IMR-90 (cell line): ENCODE results near the gene STK17A. TPM values are rescaled to one million over a fixed set of nuclear protein-coding genes. Genes with fewer than 3 reads are reported as not detected.

Experiments used
- ATAC-seq: fragments of 200-7000 bp; cut with Tn5 transposase; 2 replicates; pipeline ENCODE4 v1.9.1; 2020; ENCODE audit warnings: low read depth, mild to moderate bottlenecking, moderate library complexity
- BruUV-seq: library from RNA; stranded (reverse); fragments of 400-500 nt; replicated peaks from 2 replicates; lab custom pipeline; 2021; lab: Mats Ljungman, UMichigan
- CTCF ChIA-PET: fragments of 300-600 bp; formaldehyde crosslinking; extraction: SDS; loops from one replicate; lab custom pipeline; 2021; ENCODE audit warnings: antibody characterized with exemption; lab: Yijun Ruan, JAX
- POLR2A ChIA-PET: fragments of 300-600 bp; sonication (Branson Sonifier 250); formaldehyde crosslinking; loops from one replicate; lab custom pipeline; 2022; ENCODE audit warnings: antibody characterized with exemption; ENCODE audit not compliant: unreplicated experiment; lab: Charles Lee
- DNase-seq: peaks from one replicate; pipeline ENCODE4 v3.0.0; 2013
- H2AFZ ChIP-seq: replicated peaks from 2 replicates; pipeline ENCODE3; 2013; ENCODE audit warnings: low read length, mild to moderate bottlenecking; ENCODE audit not compliant: poor library complexity
- H2AK5ac ChIP-seq: 2 replicates; pipeline ENCODE4 v1.6.1; 2013; ENCODE audit warnings: low read depth, low read length, inconsistent platforms
- H2AK9ac ChIP-seq: replicated peaks from 2 replicates; pipeline ENCODE3; 2013; ENCODE audit warnings: mild to moderate bottlenecking, low read depth, low read length, moderate library complexity; ENCODE audit not compliant: poor library complexity
- H2BK120ac ChIP-seq: 2 replicates; pipeline ENCODE4 v1.6.1; 2013; ENCODE audit warnings: low read depth, low read length, inconsistent platforms
- H2BK15ac ChIP-seq: 3 replicates; pipeline ENCODE4 v1.6.1; 2013; ENCODE audit warnings: low read depth, low read length, inconsistent platforms
- H2BK20ac ChIP-seq: 2 replicates; pipeline ENCODE4 v1.6.1; 2013; ENCODE audit warnings: low read depth, mild to moderate bottlenecking, inconsistent platforms, low read length, moderate library complexity
- H2BK5ac ChIP-seq: 2 replicates; pipeline ENCODE4 v1.6.1; 2013; ENCODE audit warnings: mild to moderate bottlenecking, low read depth, low read length, inconsistent platforms; ENCODE audit not compliant: poor library complexity, severe bottlenecking
- H3K14ac ChIP-seq: replicated peaks from 2 replicates; pipeline ENCODE4 v1.6.1; 2013; ENCODE audit warnings: low read depth, low read length, inconsistent platforms
- H3K18ac ChIP-seq: 2 replicates; pipeline ENCODE4 v1.6.1; 2013; ENCODE audit warnings: low read depth, low read length, control low read depth
- H3K23ac ChIP-seq: 2 replicates; pipeline ENCODE4 v1.6.1; 2013; ENCODE audit warnings: low read depth, low read length, inconsistent platforms
- H3K27ac ChIP-seq: 2 replicates; pipeline ENCODE4 v1.5.1; 2013; ENCODE audit warnings: mild to moderate bottlenecking, control low read depth, low read length; ENCODE audit not compliant: insufficient read depth
- H3K27me3 ChIP-seq: 2 replicates; pipeline ENCODE4 v1.6.1; 2013; ENCODE audit warnings: low read length; ENCODE audit not compliant: control insufficient read depth, insufficient read depth
- H3K36me3 ChIP-seq: 2 replicates; pipeline ENCODE4 v1.6.1; 2013; ENCODE audit warnings: low read length, mixed read lengths; ENCODE audit not compliant: control insufficient read depth, insufficient read depth
- H3K4ac ChIP-seq: 2 replicates; pipeline ENCODE4 v1.6.1; 2013; ENCODE audit warnings: low read depth, low read length, inconsistent platforms
- H3K4me1 ChIP-seq: 2 replicates; pipeline ENCODE4 v1.6.1; 2013; ENCODE audit warnings: low read length, mixed read lengths; ENCODE audit not compliant: control insufficient read depth, insufficient read depth
- H3K4me2 ChIP-seq: 2 replicates; pipeline ENCODE4 v1.6.1; 2013; ENCODE audit warnings: low read depth, mild to moderate bottlenecking, control low read depth, low read length, moderate library complexity
- H3K4me3 ChIP-seq: 2 replicates; pipeline ENCODE4 v1.5.1; 2013; ENCODE audit warnings: low read depth, mild to moderate bottlenecking, control low read depth, low read length, moderate library complexity; ENCODE audit not compliant: insufficient read depth
- H3K56ac ChIP-seq: 2 replicates; pipeline ENCODE4 v1.6.1; 2013; ENCODE audit warnings: low read length, inconsistent platforms; ENCODE audit not compliant: insufficient read depth; ENCODE audit errors: extremely low read depth
- H3K79me1 ChIP-seq, 2 experiments: 2 replicates each; pipeline ENCODE4 v1.6.1; 2013; ENCODE audit warnings: low read length in 2 of 2, inconsistent platforms in 1 of 2, low read depth in 1 of 2
- H3K9ac ChIP-seq: 2 replicates; pipeline ENCODE4 v1.6.1; 2013; ENCODE audit warnings: low read depth, low read length, control low read depth
- H3K9me1 ChIP-seq: 2 replicates; pipeline ENCODE4 v1.6.1; 2013; ENCODE audit warnings: low read length, inconsistent platforms; ENCODE audit not compliant: insufficient read depth
- H3K9me3 ChIP-seq: 2 replicates; pipeline ENCODE4 v1.6.1; 2013; ENCODE audit warnings: low read length; ENCODE audit not compliant: control insufficient read depth, insufficient read depth
- H4K20me1 ChIP-seq: 2 replicates; pipeline ENCODE4 v1.6.1; 2013; ENCODE audit warnings: low read length, inconsistent platforms; ENCODE audit not compliant: insufficient read depth
- H4K5ac ChIP-seq: 2 replicates; pipeline ENCODE4 v1.6.1; 2013; ENCODE audit warnings: mild to moderate bottlenecking, low read depth, low read length, control low read depth
- H4K8ac ChIP-seq, 2 experiments: 2 replicates each; pipeline ENCODE4 v1.6.1; 2013; ENCODE audit warnings: low read depth in 2 of 2, low read length in 2 of 2, control low read depth in 1 of 2, inconsistent platforms in 1 of 2
- H4K91ac ChIP-seq: 2 replicates; pipeline ENCODE4 v1.6.1; 2013; ENCODE audit warnings: low read depth, low read length, inconsistent platforms; ENCODE audit not compliant: insufficient read depth
- BHLHE40 ChIP-seq: fragments of 150-350 bp; IDR thresholded peaks from 2 replicates; pipeline ENCODE4 v1.6.1; 2016; ENCODE audit warnings: mild to moderate bottlenecking, low read depth, low read length
- CEBPB ChIP-seq: IDR thresholded peaks from 2 replicates; pipeline ENCODE4 v1.6.1; 2012; ENCODE audit warnings: low read depth, low read length, improper control_type of control experiment
- CHD1 ChIP-seq: IDR thresholded peaks from 2 replicates; pipeline ENCODE4 v1.6.1; 2012; ENCODE audit warnings: low read depth, low read length, improper control_type of control experiment
- NFE2L2 ChIP-seq: fragments of 150-350 bp; IDR thresholded peaks from 2 replicates; pipeline ENCODE4 v1.6.1; 2016; ENCODE audit warnings: low read depth, mild to moderate bottlenecking, low read length
- dilution Hi-C: fragments of 300-500 bp; cut with HindIII; formaldehyde crosslinking; loops from one replicate; pipeline ENCODE4 v1.14.3; 2018; ENCODE audit warnings: low sequenced_read_pairs; ENCODE audit not compliant: unreplicated experiment
- in situ Hi-C: fragments of 300-500 bp; cut with MboI; formaldehyde crosslinking; loops from 3 replicates; pipeline ENCODE4 v1.14.3; 2019; ENCODE audit warnings: low sequenced_read_pairs, inconsistent platforms, mixed read lengths
- intact Hi-C: fragments of 100-400 bp; cut with micrococcal nuclease; formaldehyde crosslinking; loops from 2 replicates; pipeline ENCODE4 v1.10.0; 2022
- polyA plus RNA-seq, 3 experiments: library from polyadenylated mRNA; depleted of rRNA; stranded (reverse); fragments of >200 nt; gene quantifications; 2 replicates each; pipeline ENCODE4 v1.2.3, GENCODE V29; 2012; ENCODE audit warnings: low replicate concordance in 1 of 3
- total RNA-seq: library from RNA; depleted of rRNA; stranded (reverse); fragments of >200 nt; gene quantifications from 2 replicates; pipeline ENCODE4 v1.2.3, GENCODE V29; 2012

Gene STK17A
- total and polyA plus RNA-seq, 2 of the 4 experiments (the other 2 are of a cell fraction), result 40.5 to 50.5 TPM

GRCh38 chr7:43666938-43667337, 84.0 kb downstream of the STK17A start:
- Histone ChIP-seq H4K5ac (no peak overlapping the region), H4K8ac (no peak overlapping the region), H3K79me1 (peaks cover 31 to 57% of the 10 kb centered on the region in 2 experiments), H2AK5ac (no peak overlapping the region), H3K9ac (no peak overlapping the region), H3K4me3 (no peak overlapping the region), H3K14ac (no peak overlapping the region), H3K4me2 (no peak overlapping the region; the same call in 1 of the 2 replicates), H2BK5ac (peak overlapping the region; percentile 83), H3K23ac (no peak overlapping the region), H2BK120ac (no peak overlapping the region), H3K18ac (no peak overlapping the region), H3K4ac (no peak overlapping the region), H2AK9ac (no peak overlapping the region), H3K4me1 (peaks cover 2% of the 10 kb centered on the region), H3K36me3 (peaks cover 1% of the 10 kb centered on the region; the same call in 1 of the 2 replicates), H3K27me3 (no peaks in the 10 kb centered on the region), H3K9me1 (no peaks in the 10 kb centered on the region), H3K56ac (no peak overlapping the region), H2AFZ (no peak overlapping the region), H3K9me3 (peaks cover 2% of the 10 kb centered on the region; the same call in 1 of the 2 replicates), H4K20me1 (no peaks in the 10 kb centered on the region), H2BK20ac (no peak overlapping the region), H3K27ac (peak overlapping the region; percentile 21; the same call in 1 of the 2 replicates), H4K91ac (no peak overlapping the region), H2BK15ac (no peak overlapping the region)
- intact Hi-C loops, result no loop called here
- DNase-seq (peak; percentile 61), ATAC-seq (peak; percentile 50; the same call in 1 of the 2 replicates)
- in situ Hi-C loops, result no loop called here
- BruUV-seq, result no TSS peak
- CTCF ChIA-PET, result no interaction called here
- POLR2A ChIA-PET, result no interaction called here
- dilution Hi-C loops, result no loop called here
- TF ChIP-seq CHD1 (no peak), CEBPB (peak; percentile 78), NFE2L2 (no peak), BHLHE40 (no peak)
